ENCODE data around the gene ANK2. TPM values are rescaled to one million over a fixed set of nuclear protein-coding genes. Genes with fewer than 3 reads are reported as not detected.

Gene ANK2
- total RNA-seq, 1 donor from 2014 or later, result 6.5 TPM

GRCh38 chr4:113330200-113330599 is 280.7 kb downstream of the ANK2 start:
- no peak overlapping the region for H3K4me3 ChIP-seq (ENCODE audit: low read depth, low read length)
- no peak for TF ChIP-seq CTCF (conservative IDR thresholded peaks at IDR 0.05; ENCODE audit: low read depth, low read length)
- no peak for DNase-seq (ENCODE audit: low read depth)

GRCh38 chr4:113331811-113332210 is 282.4 kb downstream of the ANK2 start:
- no peak for TF ChIP-seq CTCF (conservative IDR thresholded peaks at IDR 0.05; ENCODE audit: low read depth, low read length)
- no peak overlapping the region for H3K4me3 ChIP-seq (ENCODE audit: low read depth, low read length)
- no peak for DNase-seq (ENCODE audit: low read depth)

- no peak for TF ChIP-seq CTCF (conservative IDR thresholded peaks at IDR 0.05; ENCODE audit: low read depth, low read length)
- no peak overlapping the region for H3K4me3 ChIP-seq (ENCODE audit: low read depth, low read length)
- no peak for DNase-seq (ENCODE audit: low read depth)
These were observed 283.2 kb downstream of the ANK2 start for GRCh38 chr4:113332701-113333100.

- no peak for DNase-seq (ENCODE audit: low read depth)
- TF ChIP-seq CTCF (conservative IDR thresholded peaks at IDR 0.05; ENCODE audit: low read depth, low read length), result no peak
- H3K4me3 ChIP-seq (ENCODE audit: low read depth, low read length), result no peak overlapping the region
These were observed 286.3 kb downstream of the ANK2 start for GRCh38 chr4:113335746-113336145.

- no peak for DNase-seq (ENCODE audit: low read depth)
- no peak overlapping the region for H3K4me3 ChIP-seq (ENCODE audit: low read depth, low read length)
- TF ChIP-seq CTCF (conservative IDR thresholded peaks at IDR 0.05; ENCODE audit: low read depth, low read length), result no peak
These were observed 287.1 kb downstream of the ANK2 start for GRCh38 chr4:113336556-113336955.

- no peak for DNase-seq (ENCODE audit: low read depth)
- no peak overlapping the region for H3K4me3 ChIP-seq (ENCODE audit: low read depth, low read length)
- TF ChIP-seq CTCF (conservative IDR thresholded peaks at IDR 0.05; ENCODE audit: low read depth, low read length), result no peak
These were observed 290.0 kb downstream of the ANK2 start for GRCh38 chr4:113339430-113339813.

GRCh38 chr4:113344100-113344499 is 294.6 kb downstream of the ANK2 start:
- TF ChIP-seq CTCF (conservative IDR thresholded peaks at IDR 0.05; ENCODE audit: low read depth, low read length), result no peak
- no peak overlapping the region for H3K4me3 ChIP-seq (ENCODE audit: low read depth, low read length)
- no peak for DNase-seq (ENCODE audit: low read depth)

Data from epithelial cell of proximal tubule (primary cell).